DMS 273 treated with DMSO at 0.1 percent for 48 hours (cell line): Measurements from ENCODE around the gene PRSS58.

Source experiments
- DNase-seq: peaks from one replicate; lab custom pipeline; 2025; lab: John Stamatoyannopoulos, UW

PRSS58 gene, protein sequence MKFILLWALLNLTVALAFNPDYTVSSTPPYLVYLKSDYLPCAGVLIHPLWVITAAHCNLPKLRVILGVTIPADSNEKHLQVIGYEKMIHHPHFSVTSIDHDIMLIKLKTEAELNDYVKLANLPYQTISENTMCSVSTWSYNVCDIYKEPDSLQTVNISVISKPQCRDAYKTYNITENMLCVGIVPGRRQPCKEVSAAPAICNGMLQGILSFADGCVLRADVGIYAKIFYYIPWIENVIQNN

GRCh38 chr7:142257958-142258357 lies at the start of gene PRSS58:
Gene PRSS58, minus strand, starts transcription at chr7:142258058. Its CDS starts 351 bp downstream, at chr7:142257707.
- DNase-seq, result no peak

- DNase-seq, result no peak
These were observed 49.5 kb upstream of the PRSS58 start for GRCh38 chr7:142307246-142307900.

- no peak for DNase-seq
These were observed 45.8 kb upstream of the PRSS58 start for GRCh38 chr7:142303650-142304049.

- no peak for DNase-seq
These were observed 44.2 kb upstream of the PRSS58 start for GRCh38 chr7:142301923-142302550.

- DNase-seq, result no peak
These were observed 43.4 kb upstream of the PRSS58 start for GRCh38 chr7:142301299-142301698.

DNA sequence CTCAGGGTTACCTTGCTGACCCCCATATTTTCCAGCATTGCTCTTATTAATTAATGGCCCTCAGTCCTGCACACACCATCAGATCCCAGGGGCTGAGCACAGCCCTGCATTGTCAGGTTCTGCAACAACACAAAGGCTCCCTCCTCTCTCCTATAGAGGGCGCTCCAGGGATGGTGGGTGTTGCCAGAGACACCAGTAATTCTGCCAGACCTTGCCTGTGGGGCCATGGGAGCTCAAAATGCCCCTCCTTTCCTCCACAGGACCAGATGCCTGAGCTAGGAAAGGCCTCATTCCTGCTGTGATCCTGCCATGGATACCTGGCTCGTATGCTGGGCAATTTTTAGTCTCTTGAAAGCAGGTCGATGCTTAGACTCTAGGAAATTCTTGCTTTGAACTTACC lies 42.8 kb upstream of the PRSS58 start:
- DNase-seq, result no peak

DNA sequence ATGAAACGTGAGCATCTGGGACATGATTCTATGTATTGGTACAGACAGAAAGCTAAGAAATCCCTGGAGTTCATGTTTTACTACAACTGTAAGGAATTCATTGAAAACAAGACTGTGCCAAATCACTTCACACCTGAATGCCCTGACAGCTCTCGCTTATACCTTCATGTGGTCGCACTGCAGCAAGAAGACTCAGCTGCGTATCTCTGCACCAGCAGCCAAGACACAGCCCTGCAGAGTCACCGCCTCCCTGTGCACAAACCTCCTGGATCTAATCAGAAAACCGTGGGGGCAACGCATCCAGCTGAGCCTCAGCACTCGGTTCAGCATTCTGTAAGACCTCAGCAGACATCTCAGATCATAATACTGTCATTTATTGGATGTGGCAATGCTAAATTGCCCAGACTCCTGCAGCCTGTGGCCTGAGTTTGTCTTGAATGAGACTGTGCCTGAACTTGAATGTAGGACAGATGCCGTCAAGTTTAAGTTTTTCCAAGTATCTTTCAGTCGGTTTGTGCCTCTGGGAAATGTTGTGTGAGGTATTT lies 41.5 kb upstream of the PRSS58 start:
- DNase-seq, result no peak

GRCh38 chr7:142298627-142299026 lies 40.8 kb upstream of the PRSS58 start:
- DNase-seq, result no peak

- DNase-seq, result no peak
These were observed 40.2 kb upstream of the PRSS58 start for GRCh38 chr7:142298009-142298408.

DNA sequence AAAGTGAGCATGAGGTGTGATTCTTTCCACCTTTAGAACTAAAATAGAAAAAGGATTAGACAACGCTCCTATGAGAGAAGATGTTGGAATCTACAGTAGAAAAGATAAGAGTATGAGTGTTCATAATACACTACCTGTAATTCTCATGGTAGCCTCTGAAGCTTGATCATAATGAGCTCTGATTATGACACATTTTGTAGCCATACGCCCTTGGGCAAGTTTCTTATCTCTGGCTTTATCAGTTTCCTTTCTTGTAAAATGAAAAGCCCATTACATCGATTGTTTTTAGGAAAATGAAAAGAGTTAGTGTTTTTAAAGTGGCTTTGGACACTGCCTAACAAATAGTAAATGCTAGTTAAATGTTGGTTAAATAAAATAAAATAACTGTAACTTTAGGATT lies 22.4 kb upstream of the PRSS58 start:
- no peak for DNase-seq

- DNase-seq, result no peak
These were observed 21.7 kb upstream of the PRSS58 start for GRCh38 chr7:142279601-142280000.

DNA sequence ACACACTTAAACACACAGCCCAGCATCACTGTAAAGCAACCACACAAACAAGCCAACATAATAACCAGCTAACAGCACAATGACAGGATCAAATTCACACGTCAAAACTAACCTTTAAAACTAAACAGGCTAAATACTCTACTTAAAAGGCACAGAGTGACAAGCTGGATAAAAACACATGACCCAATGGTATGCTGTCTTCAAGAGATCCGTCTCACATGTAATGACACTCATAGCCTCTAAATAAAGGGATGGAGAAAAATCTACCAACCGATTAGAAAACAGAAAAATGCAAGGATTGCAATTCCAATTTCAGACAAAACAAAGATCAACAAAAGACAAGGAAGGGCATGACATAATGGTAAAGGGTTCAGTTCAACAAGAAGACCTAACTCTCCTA lies 17.2 kb upstream of the PRSS58 start:
- no peak for DNase-seq

DNA sequence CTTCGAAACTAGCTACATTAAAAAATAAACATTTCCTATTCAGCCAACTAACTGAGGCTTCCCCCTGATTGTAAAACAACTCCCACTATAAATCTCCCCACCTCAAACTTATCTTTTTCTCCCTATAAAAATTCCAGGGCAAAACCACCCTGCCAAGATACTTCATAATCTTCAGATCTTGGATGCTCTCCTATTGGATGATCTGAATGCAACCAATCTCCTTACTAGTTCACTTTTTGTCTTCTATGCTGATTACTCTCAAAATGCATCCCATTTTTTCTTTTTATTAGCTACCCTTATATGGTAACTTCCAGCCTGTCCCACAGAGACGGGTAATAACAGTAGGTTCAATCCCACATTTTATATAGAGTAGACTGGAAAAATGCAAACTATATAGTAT lies 15.0 kb upstream of the PRSS58 start:
- no peak for DNase-seq

- no peak for DNase-seq
These were observed 5.9 kb upstream of the PRSS58 start for GRCh38 chr7:142263598-142264380.

DNA sequence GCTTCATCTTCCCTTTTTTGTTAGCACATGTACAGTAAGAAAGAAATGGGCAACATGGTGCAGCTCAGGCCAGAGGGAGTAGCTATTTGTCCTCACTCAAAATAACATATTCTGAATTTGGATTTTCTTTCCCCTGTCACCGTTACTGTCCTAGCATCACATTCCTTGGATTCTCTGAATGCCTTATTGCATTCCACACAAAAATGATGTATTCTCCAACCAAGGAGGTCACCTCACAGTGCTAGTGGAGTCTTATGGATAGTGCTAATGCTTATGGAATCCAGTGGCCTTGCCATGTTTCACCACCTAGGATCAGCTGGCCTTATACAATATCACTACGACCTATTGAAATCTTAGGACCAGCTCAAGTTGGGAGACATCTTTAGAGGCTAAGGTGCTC lies 7.2 kb downstream of the PRSS58 start:
- DNase-seq, result no peak

DNA sequence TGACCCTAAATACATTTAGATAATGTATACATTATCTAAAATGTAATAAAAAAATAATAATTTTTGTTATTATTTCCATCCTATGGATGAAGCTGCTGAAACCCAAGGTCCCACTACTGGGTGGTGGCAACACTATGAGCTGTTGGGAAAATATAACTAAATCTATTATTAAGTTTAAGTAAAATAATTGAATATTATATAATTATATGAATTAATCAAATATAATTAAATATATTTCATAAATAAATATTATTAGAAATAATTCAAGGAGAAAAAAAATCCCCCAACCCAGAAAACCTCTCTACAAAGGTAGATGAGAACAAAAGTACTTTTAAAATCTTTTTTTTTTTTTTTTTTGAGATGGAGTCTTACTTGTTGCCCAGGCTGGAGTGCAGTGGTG lies 7.9 kb downstream of the PRSS58 start:
- no peak for DNase-seq

DNA sequence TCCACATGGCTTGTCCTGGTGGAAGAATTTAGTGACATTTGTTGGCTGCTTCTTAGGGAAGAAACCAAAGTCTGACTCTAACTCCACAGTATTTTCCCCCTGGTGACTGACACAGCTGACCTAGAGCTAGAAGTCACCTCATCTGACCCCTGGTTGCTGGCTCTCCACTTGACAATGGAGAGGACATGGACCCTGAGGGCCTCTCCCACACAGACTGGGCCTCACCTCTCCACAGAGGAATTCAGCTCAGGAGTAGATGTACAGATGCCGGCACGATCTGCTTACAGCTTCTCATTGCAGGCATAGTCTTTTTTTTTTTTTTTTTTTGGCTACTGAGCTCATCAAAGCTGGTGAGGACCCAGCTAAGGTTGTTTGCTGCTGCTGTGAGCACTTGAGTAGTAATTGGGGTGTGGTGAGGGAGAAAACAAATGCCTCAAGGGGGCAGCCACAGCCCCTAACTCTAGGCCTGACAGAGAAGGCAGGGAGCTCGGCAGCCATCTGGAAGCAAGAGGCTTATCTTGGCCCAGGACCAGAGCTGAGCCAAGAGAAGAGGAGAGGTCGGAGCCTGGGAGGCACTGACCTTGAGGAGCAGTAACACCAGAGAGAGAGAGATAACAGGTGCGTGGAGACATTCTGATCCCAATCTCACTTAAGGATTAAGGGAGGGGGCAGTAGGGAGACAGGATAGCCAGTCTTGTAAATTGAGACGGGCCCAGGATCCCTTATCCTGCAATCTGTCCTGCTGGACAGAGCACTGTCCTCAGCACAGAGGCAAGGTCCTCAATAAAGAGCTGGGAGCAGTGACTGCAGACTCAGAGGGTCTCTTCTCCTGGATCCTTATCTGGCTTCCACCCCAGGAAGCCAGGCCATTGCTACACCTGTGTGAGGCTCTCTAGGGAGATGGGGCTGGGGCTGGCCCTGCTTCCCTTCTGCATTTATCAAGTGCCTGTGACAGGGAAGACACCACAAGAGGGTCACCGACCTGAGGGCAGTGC lies 9.4 kb downstream of the PRSS58 start:
- no peak for DNase-seq

- no peak for DNase-seq
These were observed 14.0 kb downstream of the PRSS58 start for GRCh38 chr7:142243823-142244222.

DNA sequence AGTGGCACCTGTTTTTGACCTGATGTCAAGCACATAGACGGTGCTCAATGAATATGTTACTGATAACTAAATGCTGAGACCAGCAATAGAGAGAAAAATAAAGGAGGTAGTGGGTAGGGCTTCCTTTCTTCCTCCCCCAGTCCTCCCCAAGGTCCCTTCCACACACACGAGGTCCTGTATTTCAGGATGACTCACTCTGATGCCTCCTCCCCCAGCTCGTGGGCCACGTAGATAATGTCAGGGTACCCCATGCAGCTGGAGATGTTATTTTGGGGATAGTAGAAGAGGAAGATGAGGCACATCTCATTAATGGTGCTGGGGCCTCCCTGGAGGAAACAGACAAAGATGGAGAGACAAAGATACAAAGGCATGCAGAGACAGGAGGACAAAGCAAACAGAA lies 17.3 kb downstream of the PRSS58 start:
- no peak for DNase-seq

DNA sequence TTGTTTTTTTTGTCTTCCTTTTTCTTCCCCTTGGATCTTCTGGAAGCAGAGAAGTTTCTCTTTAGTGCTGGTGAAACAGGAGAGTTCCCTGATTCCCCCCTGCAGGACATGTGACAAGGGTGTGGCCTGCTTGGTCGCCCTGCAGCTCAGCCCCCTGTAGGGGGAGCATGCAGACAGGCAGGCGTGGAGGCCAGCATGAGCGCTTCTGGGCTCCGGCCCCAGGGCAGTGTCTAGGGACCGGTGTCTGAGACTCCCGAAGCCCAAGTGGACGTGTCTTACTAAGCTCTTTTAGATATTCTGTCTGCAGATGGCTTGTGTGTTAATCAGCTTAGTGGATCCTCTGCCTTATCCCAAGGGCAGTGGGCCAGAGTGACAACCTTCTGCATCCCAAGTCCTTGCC lies 26.1 kb downstream of the PRSS58 start:
- DNase-seq, result no peak

DNA sequence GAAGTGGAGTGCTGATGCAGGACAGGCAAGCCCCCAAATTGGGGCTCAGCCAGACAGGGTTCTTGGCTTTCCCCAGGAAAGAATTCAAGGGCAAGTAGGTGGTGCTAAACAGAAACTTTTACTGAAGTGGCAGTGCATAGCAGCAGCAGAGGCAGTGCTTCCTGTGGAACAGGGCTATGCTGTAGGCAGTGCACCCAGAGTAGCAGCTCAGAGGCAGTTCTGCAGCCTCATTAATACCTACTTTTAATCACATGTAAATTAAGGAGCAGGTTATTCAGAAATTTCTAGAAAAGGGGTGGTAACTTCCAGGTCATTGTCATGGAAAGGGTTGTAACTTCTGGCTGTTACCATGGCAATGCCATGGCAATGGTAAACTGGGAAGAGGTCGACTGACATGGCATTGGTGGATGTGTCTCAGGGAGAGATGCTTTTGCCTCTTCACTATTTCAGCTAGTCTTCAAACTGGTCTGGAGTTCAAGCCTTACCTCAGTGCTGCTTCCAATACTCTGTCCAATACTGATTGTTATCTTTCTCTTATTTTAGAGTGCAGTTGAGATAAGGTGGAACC lies 29.2 kb downstream of the PRSS58 start:
- no peak for DNase-seq
